Measurements from ENCODE around the gene TNFAIP8.
"Not testable (repeated sequence)": the region's sequence is repeated elsewhere in the genome, so short reads cannot be mapped to it uniquely, and the experiment has no call there.

Gene TNFAIP8

DNA sequence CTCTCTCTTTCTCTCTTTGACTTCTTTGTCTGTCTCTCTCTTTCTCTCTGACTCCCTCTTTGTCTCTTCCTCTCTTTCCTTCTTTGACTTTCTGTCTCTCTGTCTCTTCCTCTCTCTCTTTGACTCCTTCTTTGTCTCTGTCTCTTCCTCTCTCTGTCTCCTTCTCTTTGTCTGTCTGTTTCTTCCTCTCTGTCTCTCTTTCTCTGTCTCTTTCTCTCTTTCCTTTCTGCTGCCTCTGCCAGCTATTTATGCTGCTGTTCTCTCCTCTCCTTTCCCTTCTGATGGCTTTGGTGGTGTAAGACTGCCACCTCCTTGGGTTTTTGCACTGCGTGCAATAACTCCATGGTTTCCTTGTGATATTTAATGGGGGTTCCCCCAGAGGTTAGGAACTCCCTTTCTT lies 72.3 kb downstream of the TNFAIP8 start:
- not testable (repeated sequence) for DNase-seq

DNA sequence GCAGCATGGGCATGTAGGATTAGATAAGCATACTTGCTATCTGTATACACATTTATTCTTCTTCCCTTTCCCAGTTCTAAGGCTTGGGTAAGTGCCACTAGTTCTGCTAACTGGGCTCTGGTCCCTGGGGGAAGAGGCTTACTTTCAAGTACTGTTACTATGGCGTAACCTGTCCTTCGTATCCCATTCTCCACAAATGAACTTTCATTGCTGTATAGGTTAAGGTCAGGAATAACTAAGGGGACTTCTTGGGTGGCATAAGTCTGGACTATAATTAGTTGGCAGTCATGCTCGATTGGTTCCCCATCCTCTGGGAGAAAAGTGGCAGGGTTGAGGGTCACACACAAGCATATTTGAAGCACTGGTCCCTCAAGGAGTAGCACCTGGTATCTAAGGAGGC lies 72.8 kb downstream of the TNFAIP8 start:
- not testable (repeated sequence) for DNase-seq

DNA sequence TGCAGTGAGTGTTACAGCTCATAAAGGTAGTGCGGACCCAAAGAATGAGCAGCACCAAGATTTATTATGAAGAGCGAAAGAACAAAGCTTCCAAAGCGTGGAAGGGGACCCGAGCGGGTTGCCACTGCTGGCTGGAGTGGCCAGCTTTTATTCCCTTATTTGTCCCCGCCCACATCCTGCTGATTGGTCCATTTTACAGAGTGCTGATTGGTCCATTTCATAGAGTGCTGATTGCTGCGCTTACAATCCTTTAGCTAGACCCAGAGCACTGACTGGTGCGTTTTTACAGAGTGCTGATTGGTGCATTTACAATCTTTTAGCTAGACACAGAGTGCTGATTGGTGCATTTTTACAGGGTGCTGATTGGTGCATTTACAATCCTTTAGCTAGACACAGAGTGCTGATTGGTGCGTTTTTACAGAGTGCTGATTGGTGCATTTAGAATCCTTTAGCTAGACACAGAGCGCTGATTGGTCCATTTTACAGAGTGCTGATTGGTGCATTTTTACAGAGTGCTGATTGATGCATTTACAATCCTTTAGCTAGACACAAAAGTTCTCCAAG lies 76.9 kb downstream of the TNFAIP8 start:
- not testable (repeated sequence) for DNase-seq

DNA sequence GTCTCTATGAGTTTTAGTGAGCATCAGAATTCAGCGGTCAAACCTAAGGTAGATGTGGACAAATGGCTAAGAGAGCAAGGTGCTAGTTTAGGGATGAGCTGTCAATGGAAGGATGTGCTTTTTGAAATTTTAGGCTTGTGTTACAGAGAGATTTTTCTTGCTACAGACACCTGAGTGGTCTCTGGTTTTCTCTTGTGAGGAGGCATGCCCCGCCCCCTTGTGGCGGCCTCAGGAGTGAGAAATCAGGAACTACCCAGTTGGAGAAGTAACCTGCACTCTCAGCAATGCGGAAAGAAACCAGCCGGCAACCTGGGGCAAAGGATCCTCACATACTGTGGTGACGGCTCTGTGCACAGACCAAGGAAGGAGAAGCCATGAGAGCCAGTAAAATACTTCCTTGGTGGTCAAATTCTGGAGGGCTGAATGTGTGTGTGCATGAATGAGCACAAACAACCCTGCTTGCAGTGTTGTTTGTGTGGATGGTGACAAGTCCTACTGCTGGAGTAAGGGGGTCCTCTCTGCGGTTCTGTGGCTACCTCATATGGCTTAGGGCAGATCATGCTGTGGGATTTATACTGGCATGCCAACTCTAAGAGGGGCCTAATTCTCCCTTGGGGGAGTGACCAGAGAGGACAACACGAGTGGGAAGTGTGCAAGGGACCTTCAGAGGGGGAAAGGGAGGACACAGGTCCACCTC lies 79.8 kb downstream of the TNFAIP8 start:
- peak; percentile 58 for DNase-seq

DNA sequence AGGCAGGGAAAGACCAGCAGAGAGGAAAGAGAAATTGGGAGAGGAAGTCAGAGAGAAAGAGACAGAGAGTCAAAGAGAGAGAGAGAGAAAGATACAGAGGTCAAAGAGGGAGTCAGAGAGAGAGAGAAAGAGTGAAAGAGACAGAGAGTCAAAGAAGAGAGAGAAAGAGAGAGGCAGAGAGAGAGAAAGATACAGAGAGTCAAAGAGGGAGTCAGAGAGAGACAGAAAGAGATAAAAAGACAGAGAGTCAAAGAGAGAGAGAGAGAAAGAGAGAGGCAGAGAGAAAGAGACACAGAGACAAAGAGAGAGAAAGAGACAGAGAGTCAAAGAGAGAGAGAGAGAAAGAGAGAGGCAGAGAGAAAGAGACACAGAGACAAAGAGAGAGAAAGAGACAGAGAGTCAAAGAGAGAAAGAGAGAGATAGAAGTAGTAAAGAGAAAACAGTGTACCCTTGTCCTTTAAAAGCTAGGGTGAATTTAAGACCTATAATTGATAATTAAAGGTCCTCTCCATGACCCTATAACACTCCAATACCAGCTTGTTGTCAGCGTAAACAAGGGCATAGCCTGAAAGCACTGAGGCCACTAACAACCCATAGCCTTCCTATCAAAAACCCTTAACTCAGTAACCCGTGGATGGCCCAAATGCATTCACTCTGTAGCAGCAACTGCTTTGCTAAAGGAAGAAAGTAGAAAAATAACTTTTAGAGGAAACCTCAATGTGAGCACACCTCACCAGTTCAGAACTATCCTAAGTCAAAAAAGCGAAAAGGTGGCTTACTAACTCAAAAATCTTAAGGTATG lies 82.2 kb downstream of the TNFAIP8 start:
- not testable (repeated sequence) for DNase-seq

DNA sequence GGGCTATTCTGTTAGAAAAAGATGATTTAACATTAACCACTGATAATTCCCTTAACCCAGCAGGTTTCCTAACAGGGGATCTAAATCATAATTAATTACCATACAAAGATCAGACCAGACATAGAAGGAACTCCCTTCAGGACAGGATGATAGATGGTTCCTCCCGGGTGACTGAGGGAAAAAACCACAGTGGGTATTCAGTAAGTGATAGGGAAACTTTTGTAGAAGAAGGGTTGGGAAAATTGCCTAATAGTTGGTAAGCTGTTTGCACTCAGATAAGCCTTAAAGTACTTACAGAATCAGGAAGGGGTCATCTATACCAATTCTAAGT lies 82.7 kb downstream of the TNFAIP8 start:
- DNase-seq, result not testable (repeated sequence)

DNA sequence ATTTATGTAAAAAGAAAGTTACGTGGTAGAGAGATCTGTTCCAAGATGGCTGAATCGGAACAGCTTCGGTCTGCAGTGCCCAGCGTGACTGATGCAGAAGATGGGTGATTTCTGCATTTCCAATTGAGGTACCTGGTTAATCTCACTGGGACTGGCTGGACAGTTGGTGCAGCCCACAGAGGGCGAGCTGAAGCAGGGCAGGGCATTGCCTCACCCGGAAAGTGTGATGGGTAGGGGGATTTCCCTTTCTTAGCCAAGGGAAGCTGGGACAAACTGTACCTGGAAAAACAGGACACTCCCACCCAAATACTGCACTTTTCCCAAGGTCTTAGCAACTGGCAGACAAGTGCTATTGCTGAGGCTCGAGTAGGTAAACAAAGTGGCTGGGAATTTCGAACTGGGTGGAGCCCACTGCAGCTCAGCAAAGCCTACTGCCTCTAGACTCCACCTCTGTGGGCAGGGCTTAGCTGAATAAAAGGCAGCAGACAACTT lies 83.4 kb downstream of the TNFAIP8 start:
- DNase-seq, result no peak

DNA sequence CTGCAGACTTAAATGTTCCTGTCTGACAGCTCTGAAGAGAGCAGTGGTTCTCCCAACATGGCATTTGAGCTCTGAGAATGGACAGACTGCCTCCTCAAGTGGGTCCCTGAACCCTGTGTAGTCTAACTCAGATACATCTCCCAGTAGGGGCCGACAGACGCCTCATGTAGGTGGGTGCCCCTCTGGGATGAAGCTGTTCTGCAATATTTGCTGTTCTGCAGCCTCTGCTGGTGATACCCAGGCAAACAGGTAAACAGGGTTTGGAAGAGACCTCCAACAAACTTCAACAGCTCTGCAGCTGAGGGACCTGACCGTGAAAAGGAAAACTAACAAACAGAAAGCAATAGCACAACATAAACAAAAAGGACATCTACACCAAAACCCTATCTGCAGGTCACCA lies 83.8 kb downstream of the TNFAIP8 start:
- DNase-seq, result not testable (repeated sequence)

DNA sequence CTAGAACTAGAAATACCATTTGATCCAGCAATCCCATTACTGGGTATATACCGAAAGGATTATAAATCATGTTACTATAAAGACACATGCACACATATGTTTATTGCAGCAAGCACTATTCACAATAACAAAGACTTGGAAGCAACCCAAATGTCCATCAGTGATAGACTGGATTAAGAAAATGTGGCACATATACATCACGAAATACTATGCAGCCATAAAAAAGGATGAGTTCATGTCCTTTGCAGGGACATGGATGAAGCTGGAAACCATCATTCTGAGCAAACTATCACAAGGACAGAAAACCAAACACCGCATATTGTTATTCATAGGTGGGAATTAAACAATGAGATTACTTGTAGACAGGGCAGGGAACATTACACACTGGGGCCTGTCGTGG lies 88.8 kb downstream of the TNFAIP8 start:
- not testable (repeated sequence) for DNase-seq

DNA sequence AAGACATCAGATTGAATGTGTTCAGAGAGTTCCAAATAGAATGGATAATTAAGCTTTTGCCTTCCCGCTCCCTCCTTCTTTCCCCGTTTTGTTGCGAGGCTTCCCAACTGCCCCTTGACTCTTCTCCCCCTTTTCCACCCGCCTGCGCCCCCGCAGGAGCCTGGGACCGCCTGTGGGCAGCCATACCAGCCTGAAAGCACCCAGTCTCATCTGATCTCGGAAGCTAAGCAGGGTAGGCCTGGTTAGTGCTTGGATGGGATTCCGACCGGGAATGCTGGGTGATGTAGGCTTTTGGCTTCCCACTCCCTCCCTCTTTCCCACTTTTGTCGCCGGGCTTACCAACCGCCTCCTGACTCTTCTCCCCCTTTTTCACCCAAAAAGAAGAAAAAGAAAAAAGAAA lies 89.7 kb downstream of the TNFAIP8 start:
- no peak for DNase-seq
